CD4-positive, alpha-beta T cell treated with Interleukin-21 for 1 hour (primary cell): ENCODE data around the gene NFATC2.
A peak's percentile ranks its signal among the peaks of the same experiment; 100 is the strongest.
"Not testable (repeated sequence)": the region's sequence is repeated elsewhere in the genome, so short reads cannot be mapped to it uniquely, and the experiment has no call there.

Experiments
- DNase-seq: peaks from one replicate; pipeline ENCODE4 v3.0.0-alpha.2; 2020

NFATC2 gene

DNA sequence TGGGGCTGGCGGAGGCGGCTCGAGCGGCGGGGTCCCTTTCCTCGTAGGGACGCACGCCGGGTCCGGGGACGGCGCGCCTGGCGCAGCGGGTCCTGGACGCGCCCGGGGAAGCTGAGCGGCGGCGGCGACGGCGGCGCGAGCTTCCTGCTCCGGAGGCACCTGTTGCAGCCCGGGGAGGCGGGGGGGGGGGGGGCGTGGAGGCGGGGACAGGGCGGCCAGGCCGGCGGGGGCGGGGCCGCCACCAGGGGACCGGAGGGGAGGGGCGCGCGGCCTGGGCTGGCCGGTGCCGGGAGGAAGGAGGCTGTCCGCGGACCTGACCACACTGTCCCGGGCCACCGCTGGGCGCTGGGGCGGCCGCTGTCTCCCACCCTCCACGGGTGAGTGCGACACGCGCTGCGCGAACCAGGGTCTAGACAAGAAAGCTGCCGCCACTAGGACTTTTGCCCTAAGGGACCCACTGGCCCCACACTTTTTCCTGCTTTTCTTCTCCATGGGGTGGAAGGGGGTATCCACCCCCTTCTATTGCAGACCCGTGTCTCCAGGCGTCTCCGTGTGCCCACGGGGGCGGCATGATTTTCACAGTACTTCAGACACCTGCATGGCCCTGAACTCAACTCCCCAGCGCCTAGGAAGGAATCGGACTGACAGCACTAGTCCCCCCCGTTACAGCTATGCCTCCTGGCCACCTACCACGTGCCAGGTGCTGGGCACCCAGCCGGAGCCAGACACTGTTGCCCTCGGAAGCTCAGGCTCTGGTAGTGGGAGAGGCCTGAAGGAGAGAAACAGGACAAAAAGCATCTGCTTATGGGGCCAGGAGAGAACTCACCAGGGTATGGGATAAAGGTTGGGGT is at the start of gene NFATC2:
NFATC2 (minus strand) TSS at position 149 of the 851 bp plus-strand sequence. CDS start 220 bp downstream, outside the sequence.
- peak; percentile 67 for DNase-seq

- DNase-seq: no peak
These were observed 49.4 kb upstream of the NFATC2 start for GRCh38 chr20:51591871-51592270.

GRCh38 chr20:51588762-51589161 is 46.2 kb upstream of the NFATC2 start:
- DNase-seq: no peak

DNA sequence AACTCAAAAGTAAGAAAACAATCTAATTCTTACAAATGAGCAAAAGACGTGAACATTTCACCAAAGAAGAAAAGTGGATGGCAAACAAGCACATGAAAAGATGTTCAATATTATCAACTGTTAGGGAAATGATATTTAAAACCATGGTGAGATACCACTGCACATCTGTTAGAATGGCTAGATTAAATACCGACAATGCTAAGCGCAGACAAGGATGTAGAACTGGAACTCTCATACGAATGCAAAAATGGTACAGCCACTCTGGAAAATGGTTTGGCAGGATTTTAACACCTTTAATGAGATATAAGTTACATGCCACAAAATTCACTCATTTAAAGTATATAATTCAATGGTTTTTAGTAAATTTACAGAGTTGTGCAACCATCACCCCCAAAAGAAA is 44.6 kb upstream of the NFATC2 start:
- no peak for DNase-seq

DNA sequence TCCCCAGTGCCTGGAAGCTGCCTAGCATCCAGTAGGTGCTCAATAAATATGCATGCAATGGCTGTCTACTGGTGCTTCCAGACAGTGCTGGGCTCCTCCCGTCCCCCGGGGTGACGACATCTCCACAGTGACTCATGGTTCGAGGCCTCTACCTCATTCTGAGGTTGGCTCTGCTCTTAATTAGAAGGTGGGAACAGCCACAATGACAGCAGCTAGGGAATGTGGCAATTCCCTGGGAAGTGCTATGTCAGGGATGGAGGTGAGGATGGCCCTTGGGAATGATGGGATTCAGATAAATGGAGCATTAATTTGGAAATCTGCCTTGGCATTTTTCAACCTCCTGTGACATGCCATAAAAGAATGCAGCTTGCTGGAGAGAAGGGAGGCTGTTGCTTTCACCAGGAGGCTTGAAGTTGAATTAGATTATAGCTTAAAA is 43.5 kb upstream of the NFATC2 start:
- DNase-seq: no peak

DNA sequence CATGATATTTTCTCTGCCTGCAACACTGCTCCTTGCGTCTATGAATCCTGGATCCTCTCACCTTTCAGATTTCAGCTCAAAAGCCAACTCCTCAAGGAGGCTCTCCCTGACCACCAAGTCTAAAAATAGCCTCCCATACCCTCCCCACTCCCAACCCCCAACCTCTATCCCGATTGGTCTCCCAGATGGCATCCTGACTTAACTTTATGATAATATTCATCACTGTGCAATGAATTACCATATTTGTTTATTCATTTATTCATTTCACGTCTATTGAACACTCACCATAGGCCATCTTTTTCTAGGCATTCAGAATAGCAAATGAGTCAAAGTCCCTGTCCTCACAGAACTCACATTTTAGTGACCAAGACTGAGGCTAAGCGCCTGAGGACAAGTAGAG is 42.6 kb upstream of the NFATC2 start:
- DNase-seq: no peak

DNA sequence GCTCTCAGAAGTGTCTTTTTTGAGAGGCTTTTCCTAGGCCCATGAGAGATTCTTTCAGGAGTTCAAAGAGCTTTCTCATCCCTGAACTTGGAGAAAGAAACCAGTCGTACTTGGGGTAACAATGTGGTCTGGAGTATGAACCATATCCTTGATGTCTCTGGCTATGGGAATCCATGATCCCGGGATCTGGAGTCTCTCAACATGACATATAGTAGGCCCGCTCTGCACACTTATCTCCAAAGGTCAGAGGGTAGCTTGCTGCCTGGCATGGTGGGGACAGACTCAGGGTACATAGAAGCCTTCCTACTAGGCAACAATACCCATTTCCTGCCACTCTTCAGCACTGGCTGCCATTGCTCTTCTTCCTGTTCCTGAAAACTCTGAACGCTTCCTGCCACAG is 42.2 kb upstream of the NFATC2 start:
- DNase-seq: no peak

GRCh38 chr20:51584116-51584515 is 41.6 kb upstream of the NFATC2 start:
- no peak for DNase-seq

DNA sequence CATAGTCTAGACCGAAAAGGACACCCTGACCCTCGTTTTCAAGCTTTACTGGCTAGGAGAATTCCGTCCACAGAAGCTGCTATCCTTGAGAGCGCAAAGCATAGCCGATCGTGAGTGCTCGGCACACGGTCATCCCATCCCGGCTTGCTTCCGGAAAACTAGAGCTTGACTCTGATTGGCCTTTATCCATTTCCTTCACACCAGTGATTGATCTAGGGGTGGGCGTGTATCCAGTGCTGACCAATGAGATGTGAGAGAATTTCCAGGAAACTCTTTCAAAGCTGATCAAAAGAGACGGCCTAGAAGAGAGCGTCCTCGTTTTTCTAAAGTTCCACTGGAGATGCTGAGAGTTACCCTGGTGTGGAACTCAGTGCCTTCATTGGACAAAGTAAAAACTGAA is 41.0 kb upstream of the NFATC2 start:
- DNase-seq: no peak

DNA sequence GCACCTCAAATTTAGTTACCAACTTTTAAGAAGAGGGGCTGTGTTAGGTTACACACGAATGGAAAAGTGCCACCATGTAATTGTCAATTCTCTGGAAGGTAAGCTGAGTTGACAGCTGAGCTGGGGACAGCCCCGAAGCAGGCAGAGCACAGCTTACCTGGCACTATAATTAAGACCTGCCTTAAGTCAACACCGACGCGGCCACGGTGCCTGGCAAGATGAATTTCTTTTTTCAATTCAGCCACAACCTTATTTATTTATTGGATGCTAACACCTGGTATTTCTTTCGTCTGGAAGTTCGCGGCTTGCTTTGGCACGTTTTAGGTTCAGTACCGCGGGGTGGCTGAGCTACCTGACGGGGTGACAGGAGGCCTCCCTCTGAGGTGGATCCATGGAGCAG is 40.6 kb upstream of the NFATC2 start:
- DNase-seq: no peak

- DNase-seq: no peak
These were observed 39.1 kb upstream of the NFATC2 start for GRCh38 chr20:51581571-51581970.

- DNase-seq: no peak
These were observed 36.6 kb upstream of the NFATC2 start for GRCh38 chr20:51579137-51579536.

DNA sequence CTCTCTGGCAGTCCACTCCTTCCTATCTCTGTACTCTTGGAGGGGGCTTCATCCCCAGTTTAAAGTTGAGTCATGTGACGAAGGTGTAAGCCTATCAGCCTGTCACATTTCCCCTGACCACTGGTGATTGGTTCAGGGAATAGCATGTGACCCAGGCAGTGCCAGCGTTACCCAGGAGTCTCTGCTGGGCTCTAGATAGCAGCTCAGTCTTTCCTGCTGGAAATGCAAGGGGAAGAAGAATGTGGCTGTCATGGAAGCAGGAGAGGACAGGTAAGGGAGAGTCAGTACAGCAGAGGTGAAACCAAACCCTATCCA is 35.6 kb upstream of the NFATC2 start:
- DNase-seq: no peak

DNA sequence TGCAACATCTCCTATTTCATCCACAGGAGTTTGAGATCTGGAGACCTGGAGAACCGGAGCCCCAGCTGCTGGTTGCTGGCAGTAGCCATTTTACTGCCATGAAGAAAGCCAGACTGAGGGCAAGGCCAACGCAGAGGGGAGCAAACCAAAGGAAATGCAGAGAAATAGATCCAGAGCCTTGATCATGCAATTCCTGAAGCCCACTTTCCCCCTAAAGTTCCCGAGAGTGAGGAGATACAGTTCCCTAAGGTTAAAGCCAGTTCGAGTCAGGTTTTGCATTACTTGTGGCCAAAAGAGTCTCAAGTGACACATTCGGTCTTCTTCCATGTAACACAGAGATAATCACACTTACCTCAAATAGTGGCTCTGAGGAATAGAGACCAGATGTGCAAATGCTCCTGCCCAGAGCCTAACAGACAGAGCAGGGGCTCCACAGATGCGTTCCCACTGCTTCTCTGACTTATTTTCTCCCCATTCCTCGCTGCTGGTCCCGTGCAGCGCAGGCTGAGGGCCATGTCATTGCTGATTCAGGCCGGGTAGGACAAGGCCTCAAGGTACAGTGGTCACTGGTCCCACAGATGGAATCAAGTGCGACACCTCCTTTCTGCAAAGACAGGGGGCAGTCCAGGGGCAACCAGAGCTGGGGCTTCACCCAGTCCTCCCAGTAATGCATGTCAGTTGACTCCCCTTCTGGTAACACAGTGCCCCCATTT is 35.1 kb upstream of the NFATC2 start:
- no peak for DNase-seq

DNA sequence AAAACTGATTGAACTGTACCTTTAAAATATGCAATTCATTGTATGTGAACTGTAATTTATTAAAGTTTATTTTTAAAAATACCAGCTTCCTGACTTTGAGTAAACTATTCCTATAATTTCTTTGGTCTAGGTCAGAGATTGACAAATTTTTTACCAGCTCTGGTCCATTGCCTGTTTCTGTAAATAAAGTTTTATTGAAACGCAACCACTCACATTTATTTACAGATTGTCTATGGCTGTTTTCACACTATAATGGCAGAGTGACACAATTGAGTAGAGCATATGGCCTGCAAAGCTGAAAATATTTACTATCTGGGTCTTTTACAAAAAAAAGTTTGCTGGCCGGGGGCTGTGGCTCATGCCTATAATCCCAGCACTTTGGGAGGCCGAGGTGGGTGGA is 33.0 kb upstream of the NFATC2 start:
- no peak for DNase-seq

DNA sequence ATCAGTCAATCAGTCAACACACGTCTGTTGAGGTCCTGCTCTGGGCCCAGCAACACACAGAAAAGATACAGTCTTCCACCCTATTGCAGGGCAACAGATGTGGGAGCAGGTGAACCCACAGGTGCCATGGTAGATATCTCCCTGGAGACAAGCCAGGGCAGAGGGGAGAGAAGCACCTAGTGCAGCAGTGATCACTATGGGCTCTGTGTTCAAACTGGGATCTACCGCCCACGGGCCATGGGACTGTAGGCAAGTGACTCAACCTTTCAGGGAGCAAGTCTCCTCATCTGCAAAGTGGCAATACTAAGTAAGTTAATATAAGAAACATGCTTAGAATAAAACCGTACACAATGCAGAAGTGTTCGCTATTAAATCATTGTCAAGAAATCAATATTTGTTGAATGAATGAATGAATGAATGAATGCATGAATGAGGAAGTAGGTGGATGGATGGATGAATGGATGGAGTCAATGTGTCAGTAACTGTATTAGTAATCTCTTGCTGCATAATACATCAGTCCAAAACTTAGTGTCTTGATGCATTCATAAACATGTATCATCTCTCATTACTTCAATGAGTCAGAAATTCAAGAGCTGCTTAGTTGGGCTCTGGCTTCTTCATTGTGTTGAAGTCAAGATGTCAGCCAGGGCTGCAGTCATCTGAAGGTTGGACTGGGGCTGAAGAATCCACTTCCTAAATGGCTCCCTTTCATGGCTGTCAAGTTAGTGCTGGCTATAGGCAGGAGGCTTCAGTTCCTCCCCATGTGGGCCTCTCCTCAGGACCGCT is 31.9 kb upstream of the NFATC2 start:
- no peak for DNase-seq

- DNase-seq: no peak
These were observed 31.2 kb upstream of the NFATC2 start for GRCh38 chr20:51573576-51574243.

GRCh38 chr20:51571460-51571794 is 28.9 kb upstream of the NFATC2 start:
- no peak for DNase-seq

GRCh38 chr20:51570739-51571459 is 28.4 kb upstream of the NFATC2 start:
- DNase-seq: no peak

- no peak for DNase-seq
These were observed 27.6 kb upstream of the NFATC2 start for GRCh38 chr20:51569815-51570738.

DNA sequence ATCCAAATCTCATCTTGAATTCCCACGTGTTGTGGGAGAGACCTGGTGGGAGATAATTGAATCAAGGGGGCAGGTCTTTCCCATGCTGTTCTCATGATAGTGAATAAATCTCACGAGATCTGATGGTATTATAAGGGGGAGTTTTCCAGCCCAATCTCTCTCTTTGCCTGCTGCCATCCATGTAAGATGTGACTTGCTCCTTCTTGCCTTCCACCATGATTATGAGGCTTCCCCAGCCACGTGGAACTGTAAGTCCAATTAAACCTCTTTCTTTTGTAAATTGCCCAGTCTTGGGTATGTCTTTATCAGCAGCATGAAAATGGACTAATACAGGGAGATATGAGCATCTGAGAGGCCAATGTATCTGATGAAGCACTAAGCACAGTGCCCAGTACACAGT is 26.0 kb upstream of the NFATC2 start:
- not testable (repeated sequence) for DNase-seq
